Osteocyte (in vitro differentiated cells): ENCODE results near the gene TBC1D5. TPM values are rescaled to one million over a fixed set of nuclear protein-coding genes. Genes with fewer than 3 reads are reported as not detected.

Experiments used
- DNase-seq: peaks from one replicate; pipeline ENCODE4 v3.0.0; 2021; ENCODE audit warnings: mixed read lengths; ENCODE audit not compliant: unreplicated experiment; ENCODE audit errors: extremely low spot score
- H3K27ac Mint-ChIP-seq: one replicate; pipeline ENCODE4 v1.8.0; 2021; ENCODE audit warnings: mild to moderate bottlenecking, mixed read lengths; ENCODE audit not compliant: unreplicated experiment
- H3K27me3 Mint-ChIP-seq: one replicate; pipeline ENCODE4 v1.8.0; 2021; ENCODE audit warnings: mixed read lengths; ENCODE audit not compliant: unreplicated experiment
- H3K36me3 Mint-ChIP-seq: one replicate; pipeline ENCODE4 v1.8.0; 2021; ENCODE audit warnings: mixed read lengths; ENCODE audit not compliant: unreplicated experiment
- H3K4me1 Mint-ChIP-seq: one replicate; pipeline ENCODE4 v1.8.0; 2021; ENCODE audit warnings: mixed read lengths; ENCODE audit not compliant: unreplicated experiment
- H3K4me3 Mint-ChIP-seq: one replicate; pipeline ENCODE4 v1.8.0; 2021; ENCODE audit warnings: mild to moderate bottlenecking, moderate library complexity, mixed read lengths; ENCODE audit not compliant: unreplicated experiment
- H3K9me3 Mint-ChIP-seq: one replicate; pipeline ENCODE4 v1.8.0; 2021; ENCODE audit warnings: mixed read lengths; ENCODE audit not compliant: unreplicated experiment
- CTCF ChIP-seq: fragments of 200-600 bp; sonication (generic); IDR thresholded peaks from 2 replicates; pipeline ENCODE4 v1.5.0; 2021; ENCODE audit warnings: antibody characterized with exemption, mild to moderate bottlenecking, moderate library complexity
- total RNA-seq: library from RNA; stranded (reverse); gene quantifications from 2 replicates; pipeline ENCODE4 v1.2.1, GENCODE V29; 2021

The TBC1D5 gene
- total RNA-seq, 1 donor from 2014 or later: 69.2 TPM

GRCh38 chr3:17742880-17743657 is 638 bp upstream of the TBC1D5 start:
- peak overlapping the region; percentile 99 for H3K27ac Mint-ChIP-seq
- DNase-seq: no peak
- no peaks in the 10 kb centered on the region for H3K9me3 Mint-ChIP-seq
- peaks cover 27% of the 10 kb centered on the region for H3K4me1 Mint-ChIP-seq
- H3K36me3 Mint-ChIP-seq: peaks cover 2% of the 10 kb centered on the region
- H3K4me3 Mint-ChIP-seq: peak overlapping the region; percentile 93
- no peak for TF ChIP-seq CTCF
- no peaks in the 10 kb centered on the region for H3K27me3 Mint-ChIP-seq

DNA sequence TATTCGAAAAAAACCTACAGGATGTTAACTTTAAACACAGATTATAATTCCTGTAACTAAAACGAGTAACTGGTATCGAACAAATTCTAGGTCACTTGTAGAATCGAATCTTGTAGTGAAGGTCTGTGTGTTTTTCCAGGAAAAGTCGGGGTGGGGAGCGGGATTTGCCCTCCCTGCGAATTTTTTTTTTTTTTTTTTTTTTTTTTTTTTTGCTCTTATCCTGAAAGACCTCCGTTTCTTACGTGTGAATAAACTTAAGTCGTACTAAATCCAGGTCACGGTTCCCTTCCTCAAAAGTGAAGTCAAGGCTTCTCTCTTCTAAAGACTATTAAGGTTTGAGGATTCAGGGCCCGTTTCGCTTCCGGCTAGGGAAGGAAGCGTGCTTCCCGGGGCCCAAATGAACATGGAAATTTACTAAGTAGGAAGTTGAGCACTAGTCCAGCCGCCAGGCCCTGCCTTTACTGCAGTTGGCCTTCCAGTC is 770 bp downstream of the TBC1D5 start:
- DNase-seq: no peak
- peaks cover 2% of the 10 kb centered on the region for H3K36me3 Mint-ChIP-seq

DNA sequence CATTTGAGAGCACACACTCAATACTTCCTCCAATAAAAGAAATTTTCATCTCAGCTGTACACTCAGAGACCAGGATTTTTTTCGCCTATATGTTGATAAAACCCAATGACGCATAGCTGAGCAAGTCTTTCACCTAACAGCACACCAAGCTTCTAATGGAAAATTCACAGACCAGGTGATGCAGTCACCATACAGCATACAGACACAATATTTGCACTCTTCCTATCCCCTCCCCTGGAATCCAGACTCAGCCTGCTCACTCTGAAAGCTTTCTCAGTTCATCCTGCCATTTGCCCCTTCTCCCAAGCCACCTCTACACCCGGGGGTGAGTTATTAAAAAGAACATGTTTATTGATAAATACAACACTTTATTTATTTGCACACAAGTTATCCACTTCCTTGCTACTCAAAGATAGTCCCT is 1.7 kb downstream of the TBC1D5 start:
- TF ChIP-seq CTCF: no peak
- H3K36me3 Mint-ChIP-seq: peaks cover 2% of the 10 kb centered on the region
- H3K27me3 Mint-ChIP-seq: no peaks in the 10 kb centered on the region
- H3K4me3 Mint-ChIP-seq: peak overlapping the region; percentile 93
- no peaks in the 10 kb centered on the region for H3K9me3 Mint-ChIP-seq
- no peak for DNase-seq
- H3K4me1 Mint-ChIP-seq: peaks cover 32% of the 10 kb centered on the region
- peak overlapping the region; percentile 99 for H3K27ac Mint-ChIP-seq

More for the DNA sequence above, 770 bp downstream of the TBC1D5 start:
- peak overlapping the region; percentile 99 for H3K27ac Mint-ChIP-seq
- H3K4me1 Mint-ChIP-seq: peaks cover 32% of the 10 kb centered on the region
- H3K4me3 Mint-ChIP-seq: peak overlapping the region; percentile 93
- H3K9me3 Mint-ChIP-seq: no peaks in the 10 kb centered on the region
- H3K27me3 Mint-ChIP-seq: no peaks in the 10 kb centered on the region
- no peak for TF ChIP-seq CTCF

GRCh38 chr3:17738921-17739320 is 3.5 kb downstream of the TBC1D5 start:
- no peak overlapping the region for H3K4me3 Mint-ChIP-seq
- DNase-seq: no peak
- TF ChIP-seq CTCF: no peak
- peaks cover 4% of the 10 kb centered on the region for H3K36me3 Mint-ChIP-seq
- peaks cover 36% of the 10 kb centered on the region for H3K4me1 Mint-ChIP-seq
- H3K9me3 Mint-ChIP-seq: no peaks in the 10 kb centered on the region
- H3K27me3 Mint-ChIP-seq: no peaks in the 10 kb centered on the region
- no peak overlapping the region for H3K27ac Mint-ChIP-seq

GRCh38 chr3:17738219-17738618 is 4.2 kb downstream of the TBC1D5 start:
- no peaks in the 10 kb centered on the region for H3K27me3 Mint-ChIP-seq
- DNase-seq: no peak
- H3K4me1 Mint-ChIP-seq: peaks cover 33% of the 10 kb centered on the region
- H3K27ac Mint-ChIP-seq: no peak overlapping the region
- peaks cover 4% of the 10 kb centered on the region for H3K36me3 Mint-ChIP-seq
- H3K4me3 Mint-ChIP-seq: no peak overlapping the region
- H3K9me3 Mint-ChIP-seq: no peaks in the 10 kb centered on the region
- no peak for TF ChIP-seq CTCF
